K562 (cell line): ENCODE measurements around the gene TRPC4AP.

Source experiments
- CREB1 ChIP-seq, 2 experiments: sonication (generic) in 1 of 2; formaldehyde crosslinking in 1 of 2; IDR thresholded peaks; 2 replicates each; pipeline versions ENCODE4 v1.6.1 to v1.8.0; 2012 to 2022; ENCODE audit warnings: inconsistent platforms in 1 of 2, mild to moderate bottlenecking in 1 of 2, missing genetic modification reagents in 1 of 2, moderate library complexity in 1 of 2
- CTCF ChIP-seq, 3 experiments: IDR thresholded peaks in 2 of 3; conservative IDR thresholded peaks in 1 of 3; 2 replicates each; pipeline ENCODE4 v1.5.1; 2011 to 2012; ENCODE audit warnings: low read length in 3 of 3, mild to moderate bottlenecking in 3 of 3, control low read depth in 2 of 3, improper control_type of control experiment in 1 of 3, inconsistent platforms in 1 of 3, low read depth in 1 of 3, mixed read lengths in 1 of 3, moderate library complexity in 1 of 3; ENCODE audit not compliant: insufficient read depth in 2 of 3
- FOSL1 ChIP-seq: fragments of 200-800 bp; sonication (Bioruptor generic); conservative IDR thresholded peaks from 2 replicates; pipeline ENCODE4 v1.6.1; 2016; ENCODE audit warnings: missing genetic modification characterization, missing compliant biosample characterization
- GABPA ChIP-seq: fragments of 200-800 bp; sonication (Bioruptor generic); conservative IDR thresholded peaks from 2 replicates; pipeline ENCODE4 v1.6.1; 2016; ENCODE audit warnings: low read depth, missing genetic modification characterization, missing compliant biosample characterization
- HNRNPUL1 ChIP-seq: fragments of 200-400 bp; formaldehyde crosslinking; IDR thresholded peaks from 2 replicates; pipeline ENCODE4 v1.6.1; 2017; ENCODE audit warnings: low read length
- KDM2B ChIP-seq: fragments of 250-450 bp; sonication (Bioruptor Pico); IDR thresholded peaks from 2 replicates; pipeline ENCODE4 v1.8.0; 2021; ENCODE audit warnings: mild to moderate bottlenecking, moderate library complexity
- NEUROD1 ChIP-seq: fragments of 150-350 bp; IDR thresholded peaks from 2 replicates; pipeline ENCODE4 v1.6.1; 2014; ENCODE audit warnings: borderline replicate concordance, low read length, low read depth; ENCODE audit not compliant: partially characterized antibody
- NFATC3 ChIP-seq: fragments of 450-650 bp; IDR thresholded peaks from 2 replicates; pipeline ENCODE4 v1.6.1; 2017; ENCODE audit warnings: mild to moderate bottlenecking
- POLR2A ChIP-seq: fragments of 450-650 bp; conservative IDR thresholded peaks from 2 replicates; pipeline ENCODE4 v1.6.1; 2016
- TCF7L2 ChIP-seq: fragments of 150-350 bp; IDR thresholded peaks from 2 replicates; pipeline ENCODE4 v1.6.1; 2016; ENCODE audit warnings: low read depth, mild to moderate bottlenecking, low read length, moderate library complexity
- ZBTB33 ChIP-seq: sonication (generic); formaldehyde crosslinking; IDR thresholded peaks from 2 replicates; pipeline ENCODE4 v1.8.1; 2023; ENCODE audit warnings: mild to moderate bottlenecking, missing genetic modification reagents
- ZKSCAN1 ChIP-seq: fragments of 150-350 bp; IDR thresholded peaks from 2 replicates; pipeline ENCODE4 v1.6.1; 2016; ENCODE audit warnings: low read depth, low read length

GRCh38 chr20:35054814-35055213 is 37.8 kb downstream of the TRPC4AP start:
- no peak for TF ChIP-seq FOSL1 (tag)
- TF ChIP-seq TCF7L2, result no peak
- TF ChIP-seq NFATC3, result no peak
- TF ChIP-seq NEUROD1, result no peak
- no peak for TF ChIP-seq CTCF (IDR thresholded peaks at IDR 0.05 in 2 of 3, conservative IDR thresholded peaks at IDR 0.05 in 1 of 3; ENCODE audit: insufficient read depth in 2 of 3, low read depth in 1 of 3, low read length in 3 of 3)
- TF ChIP-seq CREB1 (IDR thresholded peaks at IDR 0.05), result no peak
- no peak for TF ChIP-seq CREB1 (CRISPR knock-in tag; IDR thresholded peaks at IDR 0.05)
- TF ChIP-seq GABPA (tag), result no peak
- TF ChIP-seq POLR2A, result no peak
- TF ChIP-seq HNRNPUL1, result no peak
- no peak for TF ChIP-seq ZKSCAN1
- TF ChIP-seq KDM2B (CRISPR knock-in tag), result no peak
- TF ChIP-seq ZBTB33 (CRISPR knock-in tag), result no peak
